HG03565 (cell line): ENCODE data around the gene GPS2.

Experiments used
- ATAC-seq: cut with Tn5 transposase; IDR thresholded peaks from one replicate; pipeline ENCODE4 v1.9.1; 2021; ENCODE audit warnings: mild to moderate bottlenecking, moderate library complexity; ENCODE audit not compliant: unreplicated experiment

Gene GPS2

GRCh38 chr17:7294614-7295153 lies 20.5 kb downstream of the GPS2 start, which contains the start of gene YBX2:
Gene YBX2, minus strand, starts transcription at chr17:7294639. Its CDS starts 139 bp downstream, at chr17:7294500.
- no peak for ATAC-seq

- ATAC-seq: no peak
Observed at GRCh38 chr17:7293816-7294613, 21.1 kb downstream of the GPS2 start.

- no peak for ATAC-seq
Observed at GRCh38 chr17:7293159-7293558, 22.0 kb downstream of the GPS2 start.

GRCh38 chr17:7292729-7293128 lies 22.4 kb downstream of the GPS2 start:
- no peak for ATAC-seq

GRCh38 chr17:7292194-7292593 lies 23.0 kb downstream of the GPS2 start:
- ATAC-seq: no peak

GRCh38 chr17:7290685-7291084 lies 24.5 kb downstream of the GPS2 start:
- ATAC-seq: no peak

- no peak for ATAC-seq
Observed at GRCh38 chr17:7290166-7290565, 25.0 kb downstream of the GPS2 start.

GRCh38 chr17:7289256-7290032 lies 25.7 kb downstream of the GPS2 start:
- no peak for ATAC-seq

- no peak for ATAC-seq
Observed at GRCh38 chr17:7285679-7286078, 29.5 kb downstream of the GPS2 start.

- ATAC-seq: no peak
Observed at GRCh38 chr17:7284911-7285310, 30.2 kb downstream of the GPS2 start.

GRCh38 chr17:7283471-7284216 lies 31.5 kb downstream of the GPS2 start:
- no peak for ATAC-seq

- no peak for ATAC-seq
Observed at GRCh38 chr17:7282752-7283321, 32.3 kb downstream of the GPS2 start.

- ATAC-seq: no peak
Observed at GRCh38 chr17:7281953-7282751, 33.0 kb downstream of the GPS2 start.

GRCh38 chr17:7281074-7281952 lies 33.8 kb downstream of the GPS2 start, which contains the start of gene SLC2A4:
Gene SLC2A4, plus strand, starts transcription at chr17:7281718. Its CDS starts 217 bp downstream, at chr17:7281935.
- ATAC-seq: no peak

GRCh38 chr17:7280519-7281073 lies 34.6 kb downstream of the GPS2 start:
- ATAC-seq: peak; percentile 40

GRCh38 chr17:7279448-7279847 lies 35.7 kb downstream of the GPS2 start:
- ATAC-seq: no peak

- ATAC-seq: no peak
Observed at GRCh38 chr17:7266784-7267183, 48.4 kb downstream of the GPS2 start.

- no peak for ATAC-seq
Observed at GRCh38 chr17:7263801-7264078, 51.4 kb downstream of the GPS2 start.
